A172 (cell line): ENCODE results near the gene SLCO3A1. TPM values are rescaled to one million over a fixed set of nuclear protein-coding genes. Genes with fewer than 3 reads are reported as not detected.

Source experiments
- DNase-seq: peaks from one replicate; pipeline ENCODE4 v3.0.0-alpha.2; 2015; ENCODE audit warnings: low spot score
- total RNA-seq: library from RNA; depleted of rRNA; stranded (reverse); fragments of >200 nt; shearing (Covaris generic); gene quantifications from 2 replicates; pipeline ENCODE4 v1.2.3, GENCODE V29; 2014

Gene SLCO3A1
- total RNA-seq, 1 experiment from 2014 or later: 4.0 TPM

DNA sequence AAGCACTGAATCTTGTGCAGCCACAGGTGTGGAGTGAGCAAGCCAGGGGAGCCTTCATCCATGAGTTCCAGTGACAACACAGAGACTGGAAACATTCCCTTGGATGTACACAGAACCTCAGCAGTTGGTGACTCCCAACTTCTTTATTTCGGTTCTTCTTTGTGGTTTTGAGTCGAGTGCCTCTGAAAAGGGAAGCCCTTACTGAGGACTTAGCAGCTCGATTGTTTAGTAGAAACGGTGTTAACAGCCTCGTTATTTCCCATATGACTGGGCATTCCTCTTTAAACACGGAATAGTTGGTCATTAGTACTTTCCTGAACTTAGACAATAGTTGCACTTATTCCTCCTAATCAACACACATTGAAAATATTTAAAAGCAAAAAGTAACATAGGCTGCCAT, 7.7 kb downstream of the SLCO3A1 start:
- no peak for DNase-seq

DNA sequence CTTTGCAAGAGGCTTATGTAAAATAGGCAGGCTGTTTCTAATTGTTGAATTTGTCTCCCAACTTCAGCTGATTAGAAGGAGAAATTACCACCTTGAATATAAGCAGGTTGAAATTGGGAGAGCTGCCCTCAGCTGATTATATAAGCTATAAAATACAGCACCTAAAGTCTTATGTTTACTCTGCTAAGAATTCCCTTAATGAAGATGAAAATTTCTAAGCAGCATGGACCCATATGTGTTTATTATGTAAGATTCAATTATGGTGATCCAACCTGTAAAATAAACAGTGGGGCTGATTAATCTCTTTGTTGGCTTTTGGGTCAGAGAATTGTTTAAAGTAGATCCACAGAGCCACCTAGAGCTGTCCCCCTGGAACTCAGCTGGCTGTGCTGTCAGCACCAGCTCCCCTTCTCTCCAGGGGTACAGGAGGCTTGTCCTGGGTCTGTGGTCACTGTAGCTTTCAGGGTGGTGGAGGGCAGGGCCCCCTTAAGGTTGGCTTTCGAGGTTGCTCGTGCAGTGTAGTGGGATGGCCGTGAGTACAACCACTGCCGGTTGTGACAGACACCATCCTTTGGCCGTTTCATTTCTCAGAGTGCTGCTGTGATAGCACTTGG, 9.5 kb downstream of the SLCO3A1 start:
- DNase-seq: no peak

DNA sequence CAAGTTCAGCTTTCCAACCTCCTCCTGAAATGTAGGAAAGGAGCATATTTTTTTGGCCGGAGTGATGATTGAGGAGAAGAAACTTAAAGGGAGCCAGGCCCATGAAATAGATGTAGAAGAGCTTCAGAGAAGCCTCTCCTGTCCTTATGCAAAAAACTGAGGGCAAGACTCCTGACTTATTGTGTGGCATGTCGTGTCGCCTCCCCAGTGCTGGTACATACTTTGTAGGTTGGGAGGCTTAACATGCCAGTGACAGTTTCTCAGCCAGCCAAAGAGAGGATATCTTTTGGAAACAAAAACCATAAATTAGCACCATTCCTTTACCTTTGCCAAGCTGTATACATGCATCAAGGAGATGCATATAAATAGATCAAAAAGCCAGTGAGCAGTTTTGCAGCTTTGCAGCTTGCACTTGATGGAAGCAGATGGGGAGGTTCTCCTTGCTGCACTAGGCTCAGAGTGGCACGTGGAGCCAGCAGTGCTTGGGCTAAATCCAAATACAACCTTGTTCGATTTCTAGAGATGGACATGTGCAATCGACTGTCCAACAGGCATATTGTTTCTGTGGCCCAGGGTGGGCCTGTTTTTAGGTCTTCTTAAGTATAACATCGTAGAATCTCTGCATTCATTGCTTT, 10.2 kb downstream of the SLCO3A1 start:
- no peak for DNase-seq

DNA sequence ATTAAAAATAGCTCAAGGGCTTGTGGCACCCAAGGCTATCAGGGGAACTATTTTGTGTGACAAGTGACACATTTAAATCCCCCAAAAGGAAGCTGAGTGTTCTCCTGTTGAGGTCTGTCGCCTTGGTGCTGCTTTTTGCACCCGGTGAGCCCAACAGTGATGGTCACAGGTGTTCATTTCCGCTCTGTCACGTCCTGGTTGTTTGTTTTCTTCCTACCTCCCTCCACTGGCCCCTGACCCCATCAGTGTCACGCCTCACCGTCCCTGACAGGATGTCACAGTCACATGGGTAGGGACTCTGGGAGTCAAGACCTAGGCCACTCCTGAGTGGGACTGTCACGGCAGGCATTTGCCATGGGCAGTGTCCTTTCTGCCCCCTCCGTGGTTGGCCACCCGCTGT, 11.2 kb downstream of the SLCO3A1 start:
- no peak for DNase-seq

DNA sequence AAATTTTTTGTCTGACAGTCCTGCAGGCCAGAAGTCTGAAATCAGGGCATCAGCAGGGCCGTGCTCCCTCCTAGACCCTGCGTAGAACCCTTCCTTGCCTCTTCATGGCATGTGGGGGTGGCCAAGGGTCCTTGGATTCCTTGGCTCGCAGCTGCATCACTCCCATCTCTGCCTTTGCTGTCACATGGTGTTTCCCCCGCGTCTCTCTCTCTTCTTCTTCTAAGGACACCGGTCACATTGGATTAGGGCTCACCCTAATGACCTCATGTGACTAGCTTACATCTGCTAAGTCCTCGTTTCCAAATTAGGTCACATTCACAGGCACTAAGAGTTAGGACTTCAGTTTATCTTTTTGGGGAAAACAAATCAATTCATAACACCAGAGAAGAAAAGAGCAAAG, 12.0 kb downstream of the SLCO3A1 start:
- no peak for DNase-seq

DNA sequence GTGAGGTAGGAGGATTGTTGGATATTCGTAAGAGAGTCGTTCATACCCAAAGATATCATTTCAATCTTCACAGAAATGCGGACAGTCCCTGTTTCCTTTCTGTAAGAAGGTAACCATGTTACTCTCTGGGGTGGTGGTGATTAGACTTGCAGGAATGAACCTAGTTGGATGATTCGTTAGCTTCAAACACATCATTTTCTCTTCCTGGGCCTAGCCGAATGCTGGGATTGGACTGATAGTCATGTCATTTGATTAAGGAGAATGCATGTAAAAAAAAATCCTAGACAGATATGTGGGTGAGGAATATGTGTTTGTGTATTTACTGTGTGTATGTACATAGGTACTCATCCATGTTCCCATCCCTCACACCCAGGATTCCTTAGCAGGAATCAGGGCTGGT, 12.4 kb downstream of the SLCO3A1 start:
- DNase-seq: peak; percentile 4

DNA sequence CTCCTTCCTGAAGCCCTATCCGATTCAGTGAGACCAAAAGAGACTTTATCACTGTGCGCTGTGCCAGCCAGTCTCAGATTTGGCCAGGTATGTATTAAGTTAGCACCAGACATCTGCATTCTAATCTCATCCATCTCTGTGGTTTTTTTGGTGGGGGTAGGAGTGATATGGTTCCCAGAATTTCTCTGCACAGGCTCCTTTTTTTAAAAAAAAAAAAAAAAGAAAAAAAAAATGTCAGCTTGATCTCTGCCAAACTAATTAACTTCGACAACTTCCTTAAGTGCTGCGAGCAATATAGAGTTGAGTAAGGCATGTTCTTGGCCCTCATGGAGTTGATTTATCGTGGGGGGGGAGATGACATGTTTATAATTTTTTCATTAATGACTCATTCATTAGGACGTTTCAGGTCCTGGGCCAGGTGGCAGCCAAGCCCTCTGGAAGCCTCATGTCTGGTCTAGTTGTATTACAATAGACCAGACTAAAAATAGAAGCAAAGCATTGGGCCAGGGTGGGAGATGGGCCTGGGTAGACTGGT, 12.9 kb downstream of the SLCO3A1 start:
- peak; percentile 54 for DNase-seq

DNA sequence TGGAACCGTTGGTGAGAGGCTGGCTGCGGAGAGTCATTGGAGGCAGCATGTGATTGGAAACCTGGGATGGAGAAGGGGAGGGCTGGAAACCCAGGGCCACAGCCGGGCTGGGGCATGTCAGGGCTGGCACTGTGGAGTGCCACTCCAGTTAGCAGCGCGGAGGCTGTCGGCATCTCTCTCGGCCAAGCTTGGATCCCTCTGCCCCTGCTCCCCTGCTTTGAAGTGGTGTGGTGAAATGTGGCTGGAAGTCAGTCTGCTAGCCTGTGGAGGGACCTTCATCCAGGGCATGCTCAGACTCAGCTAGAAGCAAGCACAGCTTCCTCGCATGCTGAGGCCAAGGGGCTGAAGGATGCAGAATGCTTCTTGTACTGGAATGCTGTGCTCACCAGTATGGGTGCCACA, 13.5 kb downstream of the SLCO3A1 start:
- peak; percentile 33 for DNase-seq

DNA sequence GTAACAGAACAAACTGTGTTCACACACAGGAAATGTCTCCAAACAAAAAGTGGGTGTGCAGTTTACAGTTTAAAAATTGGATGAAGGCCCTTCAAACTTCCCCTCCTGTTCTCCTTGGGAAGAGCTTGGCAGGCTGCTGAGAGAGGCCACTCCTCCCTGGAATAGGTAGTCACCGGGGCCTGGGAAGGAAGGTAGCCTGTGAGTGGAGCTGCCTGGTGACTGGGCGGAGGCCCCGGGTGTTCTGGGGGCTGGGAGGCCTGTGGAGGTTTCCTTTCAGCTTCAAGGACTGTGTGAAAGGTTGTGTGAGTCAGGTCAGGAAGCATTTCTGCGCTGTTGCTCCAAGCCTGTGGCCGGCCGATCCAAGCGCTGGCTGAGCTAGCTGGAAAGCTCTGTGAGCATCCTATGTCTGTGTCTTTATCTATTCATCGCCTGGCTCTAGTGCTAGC, 14.1 kb downstream of the SLCO3A1 start:
- peak; percentile 93 for DNase-seq

DNA sequence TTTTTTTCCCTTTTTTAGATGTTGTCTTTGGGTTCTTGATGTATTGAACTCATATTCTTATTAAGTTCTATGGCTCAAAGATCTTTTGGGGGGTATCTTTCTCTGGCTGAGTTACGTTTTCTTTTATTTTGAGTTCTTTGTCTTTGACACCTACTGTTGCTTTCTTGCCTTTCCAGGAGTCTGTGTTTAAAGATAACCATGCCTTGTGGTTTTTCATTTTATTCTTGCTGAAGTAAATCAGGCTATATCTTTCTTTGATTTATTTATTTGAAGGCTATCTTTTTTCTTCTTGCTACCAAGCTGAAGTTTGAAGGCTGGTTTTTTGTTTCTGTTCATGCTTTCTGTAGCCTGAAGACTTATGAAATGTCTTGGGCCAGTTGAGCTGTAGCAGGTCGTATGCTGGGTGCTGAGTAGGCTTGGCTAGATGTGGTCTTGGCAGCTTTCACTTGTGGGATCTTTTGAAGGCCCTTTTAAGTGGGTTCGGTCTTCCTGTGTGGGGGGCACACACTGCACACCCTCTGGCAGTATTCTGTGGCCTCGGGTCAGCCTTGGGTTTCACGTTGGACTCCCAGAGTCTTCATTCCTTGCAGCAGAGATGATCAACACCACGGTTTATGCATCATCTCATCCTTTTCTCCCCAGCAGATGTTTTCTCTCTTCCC, 17.5 kb downstream of the SLCO3A1 start:
- DNase-seq: no peak

DNA sequence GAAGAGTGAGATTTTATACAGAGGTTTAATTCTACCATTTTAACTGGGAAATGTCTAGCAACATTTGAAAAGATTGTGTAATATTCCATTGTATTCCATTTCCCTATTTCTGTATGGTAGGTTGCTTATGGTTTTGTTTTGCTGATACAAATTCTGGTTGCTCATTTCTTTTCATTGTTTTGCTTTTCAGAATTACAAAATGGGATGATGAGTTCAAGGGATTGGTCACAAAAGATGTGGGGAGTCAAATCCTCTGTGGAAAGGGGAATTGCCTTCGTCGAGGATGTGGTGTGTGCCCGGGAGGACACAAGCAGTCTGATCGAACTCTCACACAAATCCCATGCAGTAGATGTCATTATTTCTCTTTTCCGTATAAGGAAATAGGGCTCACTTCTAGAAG, 18.3 kb downstream of the SLCO3A1 start:
- no peak for DNase-seq

DNA sequence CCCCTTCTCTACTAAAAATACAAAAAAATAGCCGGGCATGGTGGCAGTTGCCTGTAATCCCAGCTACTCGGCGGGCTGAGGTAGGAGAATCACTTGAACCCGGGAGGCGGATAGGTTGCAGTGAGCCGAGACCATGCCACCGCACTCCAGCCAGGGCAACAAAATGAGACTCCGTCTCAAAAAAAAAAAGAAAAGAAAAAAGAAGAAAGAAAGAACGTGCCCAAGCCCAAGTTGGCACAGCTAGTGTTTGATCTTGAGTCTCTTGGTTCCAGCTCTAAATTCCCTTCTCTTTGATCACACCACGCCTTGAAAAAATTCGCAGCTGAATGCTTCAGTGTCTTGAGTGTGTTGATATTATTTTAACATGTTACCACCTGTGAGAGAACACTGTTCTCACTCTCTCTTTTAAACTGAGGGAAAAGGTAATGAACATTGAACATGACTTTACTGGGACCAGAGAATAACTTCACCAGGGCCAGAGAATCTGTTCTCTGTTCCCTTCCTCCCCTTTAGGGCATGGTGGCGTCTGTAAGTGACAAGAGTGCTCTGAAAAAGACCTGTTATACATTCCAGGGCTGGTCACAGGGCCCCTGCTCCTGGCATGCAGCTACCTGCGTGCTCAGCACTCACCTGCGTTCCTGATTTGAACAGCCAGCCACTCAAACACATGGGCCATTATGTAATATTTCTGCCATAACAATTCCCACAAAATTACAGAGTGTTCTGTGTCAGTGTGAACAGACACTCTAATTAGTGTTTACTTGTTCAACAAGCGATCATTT, 19.0 kb downstream of the SLCO3A1 start:
- no peak for DNase-seq

DNA sequence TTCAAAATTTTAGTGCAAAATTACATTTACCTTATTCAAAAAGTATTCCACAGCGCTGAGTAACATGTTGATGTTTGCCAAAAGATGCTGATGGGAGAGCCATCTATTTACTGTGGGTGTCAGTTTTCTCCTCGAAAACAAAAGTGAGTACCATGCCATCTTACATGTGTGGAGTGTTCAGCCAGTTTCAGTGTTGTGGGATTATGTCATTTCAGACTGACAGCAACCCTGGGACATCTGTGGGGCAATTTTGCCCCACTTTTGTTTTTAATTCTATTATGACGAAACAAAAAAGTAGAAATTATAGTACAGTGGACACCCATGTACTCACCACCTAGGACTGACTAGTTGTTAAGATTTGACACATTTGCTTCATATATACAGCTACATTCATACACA, 19.6 kb downstream of the SLCO3A1 start:
- no peak for DNase-seq

DNA sequence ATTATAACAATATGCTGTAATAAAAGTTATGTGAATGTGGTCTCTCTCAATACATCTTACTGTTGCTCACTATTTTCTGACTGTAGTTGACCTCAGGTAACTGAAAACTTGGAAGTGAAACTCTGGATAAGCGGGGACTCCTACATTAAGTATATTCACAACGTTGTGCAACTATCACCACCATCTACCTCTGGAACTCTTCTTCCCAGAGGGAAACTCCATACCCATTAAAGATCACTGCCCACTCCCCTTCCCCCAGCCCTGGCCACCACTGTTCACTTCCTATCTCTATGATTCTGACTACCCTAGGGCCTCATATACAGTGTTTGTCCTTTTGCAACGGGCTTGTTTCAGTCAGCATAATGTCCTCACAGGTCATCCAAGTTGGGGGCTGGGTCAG, 20.7 kb downstream of the SLCO3A1 start:
- DNase-seq: no peak

DNA sequence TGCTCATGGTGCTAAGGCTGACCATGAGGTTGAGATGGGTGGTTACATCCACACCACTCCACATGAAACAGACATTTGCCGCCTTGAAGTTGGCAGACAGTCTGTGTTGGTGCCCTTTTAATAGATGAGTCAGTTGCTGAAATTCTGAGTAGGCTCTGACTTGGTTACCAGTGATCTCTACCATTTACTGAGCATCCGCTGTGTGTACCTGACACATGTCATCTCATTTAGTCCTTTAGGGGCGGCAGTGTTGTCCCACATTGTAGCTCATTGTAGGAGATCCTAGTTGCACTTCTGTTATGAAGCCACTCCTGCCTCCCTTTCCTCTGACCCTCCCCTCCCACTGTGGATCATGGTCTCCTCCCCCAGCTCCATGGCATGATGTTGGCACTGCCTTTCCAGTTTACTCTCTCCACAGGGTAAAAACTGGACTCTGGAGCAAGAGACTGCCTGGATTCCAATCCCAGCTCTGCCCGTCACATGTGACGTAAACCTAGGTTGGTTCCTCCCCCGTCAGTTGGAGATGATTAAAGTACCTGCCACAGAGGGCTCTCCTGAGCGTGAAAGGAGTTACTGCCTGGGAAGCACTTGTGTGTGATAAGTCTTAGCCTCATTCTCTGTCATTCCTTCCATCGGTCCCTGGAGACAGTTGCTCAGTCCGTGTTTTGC, 21.6 kb downstream of the SLCO3A1 start:
- DNase-seq: no peak

DNA sequence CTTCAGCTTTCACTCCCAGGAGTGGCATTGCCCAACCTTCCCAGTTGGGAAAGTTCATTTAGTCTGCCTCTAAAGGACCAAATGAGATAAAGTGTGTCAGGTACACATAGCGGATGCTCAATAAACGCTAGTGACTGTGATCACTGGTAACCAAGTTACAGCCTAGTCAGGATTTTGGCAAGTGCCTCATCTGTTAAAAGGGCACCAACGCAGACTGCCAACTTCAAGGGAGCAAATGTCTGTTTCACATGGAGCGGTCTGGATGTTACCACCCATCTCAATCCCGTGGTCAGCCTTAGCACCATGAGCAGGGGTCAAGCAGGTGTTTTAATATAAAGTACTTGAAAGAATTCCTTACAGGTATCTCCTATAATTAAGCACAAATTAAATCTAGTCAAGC, 22.7 kb downstream of the SLCO3A1 start:
- DNase-seq: no peak

DNA sequence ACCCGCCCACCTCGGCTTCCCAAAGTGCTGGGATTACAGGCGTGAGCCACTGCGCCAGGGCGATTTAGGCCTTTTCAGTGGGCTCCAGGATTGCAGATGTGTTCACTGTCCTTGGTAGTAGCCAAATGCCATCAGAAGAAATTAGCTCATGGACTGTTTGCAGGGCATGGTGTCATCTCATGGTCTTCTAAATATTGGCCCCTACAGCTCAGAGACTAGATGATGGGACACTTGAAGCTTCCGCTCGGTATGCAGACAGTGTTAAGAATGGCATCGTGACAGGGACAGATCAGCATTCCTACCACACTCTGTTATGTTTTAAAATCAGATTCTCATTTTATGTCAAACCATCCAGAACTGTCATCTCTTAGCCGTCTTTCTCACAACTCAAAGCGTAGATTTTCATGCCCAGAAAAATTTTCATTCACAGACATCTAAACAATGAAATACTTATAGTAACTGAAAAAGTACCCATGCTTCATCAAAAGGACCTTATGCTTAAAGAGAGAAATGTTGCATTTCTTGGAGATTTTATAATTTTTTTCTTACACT, 24.9 kb downstream of the SLCO3A1 start:
- DNase-seq: no peak

DNA sequence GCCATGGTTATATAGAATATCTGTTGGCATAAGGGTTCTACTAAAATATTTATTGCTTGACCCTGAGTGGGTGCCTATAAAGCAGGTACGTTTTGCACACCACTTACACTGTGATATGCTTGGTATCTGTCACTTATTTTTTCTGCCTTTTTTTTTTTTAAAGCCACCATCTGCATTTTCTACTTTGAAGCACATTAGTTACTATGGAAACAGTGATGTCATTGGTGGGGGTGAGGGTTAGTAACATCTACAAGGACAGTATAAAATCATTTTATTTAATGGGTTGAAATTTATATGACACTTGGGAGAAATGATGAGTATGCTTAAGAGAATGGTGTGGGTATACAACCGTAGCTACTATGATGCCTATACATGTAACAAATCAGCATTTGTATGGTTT, 25.6 kb downstream of the SLCO3A1 start:
- no peak for DNase-seq

DNA sequence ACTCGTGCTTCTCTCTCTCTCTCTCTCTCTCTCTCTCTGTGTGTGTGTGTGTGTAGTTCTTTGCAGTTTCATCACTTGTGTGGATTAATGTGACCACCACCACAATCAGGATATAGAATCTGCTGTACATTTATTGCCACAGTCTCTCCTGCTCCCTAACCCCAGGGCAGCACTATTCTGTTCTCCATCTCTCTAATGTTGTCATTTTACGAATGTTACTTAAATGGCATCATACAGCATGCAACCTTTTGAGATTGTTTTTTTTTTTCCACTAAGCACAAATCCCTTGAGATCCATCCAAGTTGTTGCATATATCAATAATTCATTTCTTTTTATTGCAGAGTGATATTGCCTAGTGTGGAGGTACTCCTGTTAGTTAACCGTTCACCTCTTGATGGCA, 26.9 kb downstream of the SLCO3A1 start:
- DNase-seq: no peak

DNA sequence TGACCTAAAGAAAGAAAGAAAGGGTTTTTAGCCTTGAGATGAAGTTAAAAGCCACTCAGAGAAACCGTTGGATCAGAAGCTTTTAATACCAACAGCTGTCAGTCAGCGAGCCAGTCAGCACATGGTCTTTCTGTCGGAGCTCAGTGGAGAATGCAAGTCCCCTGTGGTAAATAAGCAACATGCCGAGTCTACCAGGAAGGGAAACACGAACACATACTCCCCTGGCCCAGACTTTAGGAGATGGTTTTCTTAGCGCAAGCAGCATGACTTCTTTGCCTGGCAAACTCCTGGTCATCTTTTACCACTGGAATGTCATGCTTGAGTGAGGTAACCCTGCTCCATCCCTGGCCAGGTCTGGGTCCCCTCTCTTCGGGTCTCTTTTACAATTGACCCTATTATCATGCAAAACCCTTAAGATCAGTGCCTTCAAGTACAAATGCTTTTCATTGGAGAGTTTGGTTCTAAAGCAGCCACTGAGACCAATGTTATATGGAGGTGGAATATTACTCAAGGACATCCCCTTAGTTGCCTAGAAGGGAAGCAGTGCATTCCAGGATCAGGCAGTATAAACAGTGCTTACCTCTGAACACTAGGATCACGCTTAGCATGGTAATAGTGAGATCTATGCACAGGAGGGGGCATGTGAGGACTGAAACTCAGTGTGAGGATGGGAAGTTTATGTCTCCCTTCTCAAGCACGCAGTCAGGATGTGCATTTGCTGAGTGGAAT, 28.2 kb downstream of the SLCO3A1 start:
- no peak for DNase-seq
